Fibroblast of lung (primary cell): Measurements from ENCODE around the gene EEF1A2. TPM values are rescaled to one million over a fixed set of nuclear protein-coding genes. Genes with fewer than 3 reads are reported as not detected.

Experiments
- DNase-seq, 2 donors: peaks; one replicate each; pipeline versions ENCODE4 v3.0.0 to v3.0.0-alpha.2; 2010; ENCODE audit warnings: low read depth in 2 of 2
- H2AFZ ChIP-seq: 2 replicates; pipeline ENCODE4 v1.5.1; 2012; ENCODE audit warnings: low read length, control low read depth, inconsistent platforms
- H3K27ac ChIP-seq: 2 replicates; pipeline ENCODE4 v1.5.1; 2011; ENCODE audit warnings: low read length, control low read depth; ENCODE audit not compliant: insufficient read depth
- H3K27me3 ChIP-seq: 2 replicates; pipeline ENCODE4 v1.5.1; 2011; ENCODE audit warnings: mild to moderate bottlenecking, low read length; ENCODE audit not compliant: control insufficient read depth, insufficient read depth
- H3K36me3 ChIP-seq: 2 replicates; pipeline ENCODE4 v1.5.1; 2011; ENCODE audit warnings: low read length; ENCODE audit not compliant: control insufficient read depth, insufficient read depth
- H3K4me1 ChIP-seq: 2 replicates; pipeline ENCODE4 v1.5.1; 2011; ENCODE audit warnings: low read length; ENCODE audit not compliant: control insufficient read depth, insufficient read depth; ENCODE audit errors: extremely low read depth
- H3K4me2 ChIP-seq: 2 replicates; pipeline ENCODE4 v1.5.1; 2011; ENCODE audit warnings: low read length, control low read depth; ENCODE audit not compliant: insufficient read depth; ENCODE audit errors: extremely low read depth
- H3K4me3 ChIP-seq, 4 experiments: fragments of 200-600 bp in 1 of 4; sonication (generic) in 1 of 4; replicated peaks in 1 of 4; 2 replicates each; pipeline ENCODE4 v1.5.1; 2011 to 2016; ENCODE audit warnings: low read length in 4 of 4, low read depth in 3 of 4, mild to moderate bottlenecking in 3 of 4, control low read depth in 2 of 4, inconsistent platforms in 1 of 4, mixed read lengths in 1 of 4; ENCODE audit not compliant: insufficient read depth in 1 of 4; ENCODE audit errors: control extremely low read depth in 1 of 4
- H3K79me2 ChIP-seq: 2 replicates; pipeline ENCODE4 v1.5.1; 2012; ENCODE audit warnings: mild to moderate bottlenecking, low read length, inconsistent platforms; ENCODE audit not compliant: control insufficient read depth, insufficient read depth
- H3K9ac ChIP-seq: 2 replicates; pipeline ENCODE4 v1.5.1; 2011; ENCODE audit warnings: mild to moderate bottlenecking, low read length, control low read depth; ENCODE audit not compliant: insufficient read depth
- H3K9me3 ChIP-seq: 2 replicates; pipeline ENCODE4 v1.5.1; 2012; ENCODE audit warnings: low read depth, low read length; ENCODE audit not compliant: control insufficient read depth, insufficient read depth
- H4K20me1 ChIP-seq: 2 replicates; pipeline ENCODE4 v1.5.1; 2011; ENCODE audit warnings: low read length; ENCODE audit not compliant: control insufficient read depth, insufficient read depth; ENCODE audit errors: extremely low read depth
- CTCF ChIP-seq, 2 donors: IDR thresholded peaks in 1 of 2; conservative IDR thresholded peaks in 1 of 2; 1 replicate in 1 of 2; 2 replicates in 1 of 2; pipeline ENCODE4 v1.5.1; 2011 to 2012; ENCODE audit warnings: low read length in 2 of 2, control low read depth in 1 of 2, inconsistent platforms in 1 of 2, low read depth in 1 of 2, mild to moderate bottlenecking in 1 of 2
- EZH2 ChIP-seq: IDR thresholded peaks from 2 replicates; pipeline ENCODE4 v1.5.1; 2012; ENCODE audit warnings: low read length, control low read depth, mild to moderate bottlenecking; ENCODE audit errors: missing control alignments
- polyA plus RNA-seq, 2 donors: library from polyadenylated mRNA; depleted of rRNA in 1 of 2; stranded (reverse) in 1 of 2; unstranded in 1 of 2; fragments of >200 nt; gene quantifications; 2 replicates each; pipeline ENCODE4 v1.2.1, GENCODE V29; 2011 to 2012; ENCODE audit warnings: missing spikeins in 1 of 2
- total RNA-seq: library from RNA; depleted of rRNA; stranded (reverse); fragments of >200 nt; gene quantifications from 2 replicates; pipeline ENCODE4 v1.2.1, GENCODE V29; 2014

EEF1A2 gene
- total and polyA plus RNA-seq, 2 donors (not counting 1 experiment from before 2014, with no cell fraction given): 0.16 to 1.7 TPM

GRCh38 chr20:63541371-63541770 is 42.5 kb upstream of the EEF1A2 start:
- no peaks in the 10 kb centered on the region for H3K79me2 ChIP-seq
- H3K9me3 ChIP-seq: no peaks in the 10 kb centered on the region
- H3K4me3 ChIP-seq: no peak overlapping the region
- TF ChIP-seq EZH2 (no peak), CTCF (conservative IDR thresholded peaks at IDR 0.05 in 1 of 2, IDR thresholded peaks at IDR 0.05 in 1 of 2; ENCODE audit: low read depth in 1 of 2, low read length in 2 of 2) (no peak)
- H4K20me1 ChIP-seq: no peaks in the 10 kb centered on the region
- H3K4me1 ChIP-seq: peaks cover 3% of the 10 kb centered on the region
- no peaks in the 10 kb centered on the region for H3K27me3 ChIP-seq
- H2AFZ ChIP-seq: no peak overlapping the region
- H3K9ac ChIP-seq: no peak overlapping the region
- no peak overlapping the region for H3K4me2 ChIP-seq
- DNase-seq: no peak
- no peak overlapping the region for H3K27ac ChIP-seq
- H3K36me3 ChIP-seq: no peaks in the 10 kb centered on the region

- H3K79me2 ChIP-seq: no peaks in the 10 kb centered on the region
- no peaks in the 10 kb centered on the region for H4K20me1 ChIP-seq
- TF ChIP-seq EZH2: no peak
- no peak for TF ChIP-seq CTCF (conservative IDR thresholded peaks at IDR 0.05 in 1 of 2, IDR thresholded peaks at IDR 0.05 in 1 of 2; ENCODE audit: low read depth in 1 of 2, low read length in 2 of 2)
- DNase-seq: no peak
- no peak overlapping the region for H3K9ac ChIP-seq
- no peaks in the 10 kb centered on the region for H3K36me3 ChIP-seq
- no peak overlapping the region for H3K27ac ChIP-seq
- peaks cover 5% of the 10 kb centered on the region for H3K4me1 ChIP-seq
- H2AFZ ChIP-seq: no peak overlapping the region
- no peaks in the 10 kb centered on the region for H3K27me3 ChIP-seq
- no peaks in the 10 kb centered on the region for H3K9me3 ChIP-seq
- no peak overlapping the region for H3K4me2 ChIP-seq
- H3K4me3 ChIP-seq: no peak overlapping the region
Measured at GRCh38 chr20:63540417-63541186, 41.7 kb upstream of the EEF1A2 start.

GRCh38 chr20:63539441-63540370 is 40.8 kb upstream of the EEF1A2 start:
- TF ChIP-seq CTCF (conservative IDR thresholded peaks at IDR 0.05 in 1 of 2, IDR thresholded peaks at IDR 0.05 in 1 of 2; ENCODE audit: low read depth in 1 of 2, low read length in 2 of 2) (no peak), EZH2 (no peak)
- Histone ChIP-seq H3K27ac (no peak overlapping the region), H3K4me1 (peaks cover 5% of the 10 kb centered on the region), H3K4me2 (no peak overlapping the region), H3K79me2 (no peaks in the 10 kb centered on the region), H3K36me3 (no peaks in the 10 kb centered on the region), H3K9me3 (no peaks in the 10 kb centered on the region), H3K9ac (no peak overlapping the region), H3K4me3 (no peak overlapping the region), H3K27me3 (no peaks in the 10 kb centered on the region), H2AFZ (no peak overlapping the region), H4K20me1 (no peaks in the 10 kb centered on the region)
- no peak for DNase-seq
